NCI-H2196 (cell line): ENCODE measurements around the gene TPX2.

ENCODE experiments used
- DNase-seq: peaks from one replicate; lab custom pipeline; 2025; ENCODE audit not compliant: unreplicated experiment; lab: John Stamatoyannopoulos, UW

Gene TPX2, protein sequence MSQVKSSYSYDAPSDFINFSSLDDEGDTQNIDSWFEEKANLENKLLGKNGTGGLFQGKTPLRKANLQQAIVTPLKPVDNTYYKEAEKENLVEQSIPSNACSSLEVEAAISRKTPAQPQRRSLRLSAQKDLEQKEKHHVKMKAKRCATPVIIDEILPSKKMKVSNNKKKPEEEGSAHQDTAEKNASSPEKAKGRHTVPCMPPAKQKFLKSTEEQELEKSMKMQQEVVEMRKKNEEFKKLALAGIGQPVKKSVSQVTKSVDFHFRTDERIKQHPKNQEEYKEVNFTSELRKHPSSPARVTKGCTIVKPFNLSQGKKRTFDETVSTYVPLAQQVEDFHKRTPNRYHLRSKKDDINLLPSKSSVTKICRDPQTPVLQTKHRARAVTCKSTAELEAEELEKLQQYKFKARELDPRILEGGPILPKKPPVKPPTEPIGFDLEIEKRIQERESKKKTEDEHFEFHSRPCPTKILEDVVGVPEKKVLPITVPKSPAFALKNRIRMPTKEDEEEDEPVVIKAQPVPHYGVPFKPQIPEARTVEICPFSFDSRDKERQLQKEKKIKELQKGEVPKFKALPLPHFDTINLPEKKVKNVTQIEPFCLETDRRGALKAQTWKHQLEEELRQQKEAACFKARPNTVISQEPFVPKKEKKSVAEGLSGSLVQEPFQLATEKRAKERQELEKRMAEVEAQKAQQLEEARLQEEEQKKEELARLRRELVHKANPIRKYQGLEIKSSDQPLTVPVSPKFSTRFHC

DNA sequence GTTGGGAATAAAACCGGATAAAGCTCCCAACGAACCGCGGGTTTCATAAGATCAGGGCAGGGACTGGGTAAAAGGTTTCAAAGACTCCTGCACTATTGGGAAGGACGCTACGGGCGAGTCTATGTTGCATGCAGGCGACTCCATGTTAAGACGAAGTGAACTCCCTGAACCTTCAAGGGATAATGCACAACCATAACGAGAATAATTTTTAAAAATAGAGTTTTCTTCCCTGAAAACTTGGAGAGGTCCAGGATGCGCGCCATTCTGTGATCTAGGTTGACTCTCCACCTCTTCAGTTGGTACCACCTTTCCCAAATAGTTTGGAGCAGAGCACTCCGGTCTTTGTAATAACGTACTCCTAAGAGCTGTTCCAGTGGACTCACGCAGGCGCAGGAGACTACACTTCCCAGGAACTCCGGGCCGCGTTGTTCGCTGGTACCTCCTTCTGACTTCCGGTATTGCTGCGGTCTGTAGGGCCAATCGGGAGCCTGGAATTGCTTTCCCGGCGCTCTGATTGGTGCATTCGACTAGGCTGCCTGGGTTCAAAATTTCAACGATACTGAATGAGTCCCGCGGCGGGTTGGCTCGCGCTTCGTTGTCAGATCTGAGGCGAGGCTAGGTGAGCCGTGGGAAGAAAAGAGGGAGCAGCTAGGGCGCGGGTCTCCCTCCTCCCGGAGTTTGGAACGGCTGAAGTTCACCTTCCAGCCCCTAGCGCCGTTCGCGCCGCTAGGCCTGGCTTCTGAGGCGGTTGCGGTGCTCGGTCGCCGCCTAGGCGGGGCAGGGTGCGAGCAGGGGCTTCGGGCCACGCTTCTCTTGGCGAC is at the start of gene TPX2:
Gene TPX2 (plus strand): TSS at position 562 of the 821 bp plus-strand sequence. CDS start 18,187 bp downstream, outside the sequence.
- peak; percentile 99 for DNase-seq

DNA sequence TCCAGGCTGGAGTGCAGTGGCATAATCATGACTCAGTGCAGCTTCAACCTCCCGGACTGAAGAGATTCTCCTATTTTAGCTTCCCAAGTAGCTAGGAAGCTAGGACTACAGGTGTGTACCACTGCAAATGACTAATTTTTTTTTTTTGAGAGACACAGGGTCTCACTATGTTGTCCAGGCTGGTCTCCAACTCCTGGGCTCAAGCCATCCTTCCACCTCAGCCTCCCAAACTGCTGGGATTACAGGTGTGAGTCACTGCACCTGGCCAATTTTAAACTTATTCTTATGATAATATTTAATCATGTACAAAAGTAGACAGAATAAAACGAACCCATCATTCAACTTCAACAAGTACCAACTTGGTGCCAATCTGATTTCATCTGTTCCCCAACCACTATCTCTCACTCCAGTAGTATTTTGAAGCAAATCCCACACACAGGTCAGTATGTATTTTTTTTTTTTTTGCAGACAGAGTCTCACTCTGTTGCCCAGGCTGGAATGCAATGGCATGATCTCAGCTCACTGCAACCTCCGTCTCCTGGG is 48.9 kb upstream of the TPX2 start:
- no peak for DNase-seq

DNA sequence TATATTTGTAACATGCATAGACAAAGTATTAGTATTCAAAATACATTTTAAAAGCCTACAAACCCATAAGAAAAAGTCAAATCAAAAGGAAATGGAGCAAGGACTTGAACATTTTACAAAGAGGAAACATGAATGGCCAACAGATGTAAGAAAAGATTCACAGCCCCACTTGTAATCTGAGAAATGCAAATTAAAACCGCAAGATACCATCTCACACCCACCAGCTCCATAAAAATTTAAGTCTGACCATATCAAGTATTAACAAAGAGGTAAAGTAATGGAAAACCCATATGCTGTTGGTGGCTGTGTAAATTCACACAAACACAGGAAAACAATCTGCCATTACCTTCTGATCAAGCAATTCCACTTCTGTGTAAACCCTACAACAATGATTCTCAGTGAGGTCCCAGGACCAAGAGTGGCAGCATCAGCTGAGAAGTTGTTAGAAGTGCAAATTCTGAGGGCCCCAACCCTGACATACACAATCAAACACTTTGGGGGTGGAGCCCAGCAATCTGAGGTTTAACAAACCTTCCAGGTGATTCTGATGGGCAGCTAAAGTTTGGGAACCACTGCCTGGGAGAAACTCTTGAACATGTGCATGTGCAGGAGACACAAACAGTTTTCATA is 47.3 kb upstream of the TPX2 start:
- no peak for DNase-seq

DNA sequence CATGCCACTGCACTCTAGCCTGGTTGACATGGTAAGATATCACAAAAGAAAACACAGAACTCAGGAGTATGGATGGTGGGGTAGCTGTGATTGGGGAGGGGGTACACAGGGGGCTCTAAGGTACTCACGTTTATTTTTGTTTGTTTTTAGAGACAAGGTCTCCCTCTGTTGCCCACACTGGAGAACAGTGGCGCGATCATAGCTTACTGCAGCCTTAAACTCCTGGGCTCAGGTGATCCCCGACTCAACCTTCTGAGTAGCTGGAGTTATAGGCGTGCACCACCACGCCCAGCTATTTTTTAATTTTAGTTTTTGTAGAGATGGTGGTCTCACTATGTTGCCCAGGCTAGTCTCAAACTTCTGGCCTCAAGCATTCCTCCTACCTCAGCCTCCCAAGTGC is 45.7 kb upstream of the TPX2 start:
- DNase-seq, result no peak

DNA sequence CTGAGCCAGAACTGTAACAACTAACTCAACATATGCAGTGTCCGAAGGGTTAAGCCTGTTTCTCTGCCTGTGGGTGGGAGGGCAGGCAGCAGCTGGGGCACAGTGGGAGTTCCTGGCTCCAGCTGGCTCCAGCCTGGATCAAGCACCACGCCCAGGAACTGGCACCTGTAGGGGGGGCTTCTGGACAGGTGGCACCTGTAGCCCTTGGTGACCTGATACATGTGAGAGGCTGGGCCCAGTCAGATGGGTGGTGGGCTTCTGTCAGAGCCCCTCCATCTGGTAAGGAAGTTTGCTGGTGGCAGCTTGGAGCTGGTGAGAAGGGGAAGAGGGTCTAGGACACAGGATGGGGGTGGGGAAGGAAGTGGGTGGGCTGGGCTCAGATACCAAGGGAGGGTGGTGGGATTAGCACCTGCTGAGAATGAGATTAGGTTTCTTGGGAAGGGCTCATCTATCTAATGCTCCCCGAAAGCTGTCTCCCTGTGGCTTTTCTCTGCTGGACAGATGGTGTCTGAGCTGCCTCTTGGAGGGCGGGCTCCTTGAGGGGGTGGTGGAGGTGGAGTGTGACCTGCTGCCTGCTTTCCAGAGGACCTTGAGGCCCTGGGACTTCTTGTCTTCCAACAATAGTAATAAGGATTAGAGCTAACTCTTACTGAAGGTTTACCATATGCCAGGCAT is 45.0 kb upstream of the TPX2 start:
- DNase-seq, result peak; percentile 36

DNA sequence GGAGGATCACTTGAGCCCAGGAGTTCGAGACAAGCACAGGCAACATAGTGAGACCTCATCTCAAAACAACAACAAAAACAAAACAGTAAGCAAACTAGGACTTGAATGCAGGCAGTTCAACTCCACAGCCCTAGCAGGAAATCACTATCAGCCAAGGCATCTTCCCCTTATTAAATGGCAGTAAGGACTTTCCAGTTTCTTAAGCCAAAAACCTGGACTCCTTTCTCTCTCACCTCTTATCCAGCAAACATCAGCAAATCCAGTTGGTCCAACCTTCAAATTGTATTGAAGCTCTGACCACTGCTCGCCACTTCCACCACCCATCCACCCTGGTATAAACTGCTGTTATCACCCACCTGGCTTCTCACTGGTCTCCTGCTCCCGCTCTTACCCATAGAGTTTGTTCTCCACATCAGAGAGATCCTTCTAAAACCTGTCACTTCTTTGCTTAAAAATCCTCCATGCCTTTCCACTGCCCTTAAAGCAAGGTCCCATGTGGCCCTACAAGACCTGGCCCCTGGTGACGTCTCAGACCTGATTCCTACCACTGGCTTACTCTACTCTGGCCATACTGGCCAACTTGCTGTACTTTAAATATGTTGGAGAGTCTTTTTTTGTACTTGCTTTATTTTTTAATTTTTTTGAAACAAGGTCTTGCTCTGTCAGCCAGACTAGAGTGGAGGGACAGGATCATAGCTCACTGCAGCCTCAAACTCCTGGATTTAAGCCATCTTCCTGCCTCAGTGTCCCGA is 44.1 kb upstream of the TPX2 start:
- no peak for DNase-seq

DNA sequence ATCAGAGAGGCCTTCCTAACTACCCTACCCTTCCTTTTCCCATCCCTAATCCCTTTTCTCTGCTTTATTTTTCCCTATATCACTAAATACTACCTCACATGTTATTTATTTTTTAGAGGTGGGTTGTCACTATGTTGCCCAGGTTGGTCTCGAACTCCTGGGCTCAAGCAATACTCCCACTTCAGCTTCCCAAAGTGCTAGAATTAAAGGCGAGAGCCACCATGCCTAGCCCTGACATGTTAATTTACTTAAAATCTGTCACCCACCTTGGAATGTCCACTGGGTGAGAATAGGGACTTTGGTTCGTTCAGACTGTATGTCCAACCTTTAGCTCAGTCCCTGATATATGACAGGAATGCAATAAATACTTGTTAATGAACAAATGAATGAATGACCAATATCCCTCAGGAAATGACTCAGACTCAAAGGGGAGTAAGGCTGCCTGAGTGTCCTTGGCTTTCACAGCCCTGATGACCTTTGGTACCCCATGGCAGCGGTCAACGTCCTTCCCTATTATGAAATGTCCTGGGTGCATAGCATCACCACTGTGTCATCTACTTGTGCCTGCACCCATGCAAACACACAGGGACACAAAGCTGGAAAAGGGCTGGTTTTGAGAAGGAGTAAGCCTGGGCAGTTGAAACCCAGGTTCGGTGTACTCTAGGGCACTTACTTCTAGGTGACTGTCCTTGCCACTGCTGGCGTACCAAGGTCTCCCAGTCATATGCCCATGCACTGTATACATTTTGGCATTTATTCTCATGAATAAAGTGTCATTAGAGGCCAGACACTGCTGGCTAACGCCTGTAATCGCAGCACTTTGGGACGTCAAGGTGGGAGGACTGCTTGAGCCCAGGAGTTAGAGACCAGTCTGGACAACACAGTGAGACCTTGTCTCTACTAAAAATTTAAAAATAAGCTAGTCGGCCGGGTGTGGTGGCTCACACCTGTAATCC is 43.0 kb upstream of the TPX2 start:
- DNase-seq, result no peak

DNA sequence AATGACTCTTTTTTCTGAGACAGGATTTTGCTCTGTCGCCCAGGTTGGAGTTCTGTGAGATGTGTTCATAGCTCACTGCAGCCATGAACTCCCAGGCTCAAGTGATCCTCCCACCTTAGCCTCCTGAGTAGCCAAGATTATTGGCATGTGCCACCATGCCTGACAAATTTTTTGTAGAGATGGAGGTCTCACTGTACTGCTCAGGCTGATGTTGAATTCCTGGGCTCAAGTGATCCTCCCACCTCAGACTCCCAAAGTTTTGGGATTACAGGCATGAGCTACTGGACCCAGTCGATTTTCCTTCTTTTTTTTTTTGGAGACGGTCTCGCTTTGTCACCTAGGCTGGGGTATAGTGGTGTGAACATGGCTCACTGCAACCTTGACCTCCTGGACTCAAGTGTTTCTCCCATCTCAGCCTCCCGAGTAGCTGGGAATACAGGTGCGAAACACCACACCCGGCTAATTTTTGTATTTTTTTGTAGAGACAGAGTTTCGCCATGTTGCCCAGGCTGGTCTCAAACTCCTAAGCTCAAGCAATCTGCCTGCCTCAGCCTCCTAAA is 40.8 kb upstream of the TPX2 start:
- DNase-seq, result no peak

DNA sequence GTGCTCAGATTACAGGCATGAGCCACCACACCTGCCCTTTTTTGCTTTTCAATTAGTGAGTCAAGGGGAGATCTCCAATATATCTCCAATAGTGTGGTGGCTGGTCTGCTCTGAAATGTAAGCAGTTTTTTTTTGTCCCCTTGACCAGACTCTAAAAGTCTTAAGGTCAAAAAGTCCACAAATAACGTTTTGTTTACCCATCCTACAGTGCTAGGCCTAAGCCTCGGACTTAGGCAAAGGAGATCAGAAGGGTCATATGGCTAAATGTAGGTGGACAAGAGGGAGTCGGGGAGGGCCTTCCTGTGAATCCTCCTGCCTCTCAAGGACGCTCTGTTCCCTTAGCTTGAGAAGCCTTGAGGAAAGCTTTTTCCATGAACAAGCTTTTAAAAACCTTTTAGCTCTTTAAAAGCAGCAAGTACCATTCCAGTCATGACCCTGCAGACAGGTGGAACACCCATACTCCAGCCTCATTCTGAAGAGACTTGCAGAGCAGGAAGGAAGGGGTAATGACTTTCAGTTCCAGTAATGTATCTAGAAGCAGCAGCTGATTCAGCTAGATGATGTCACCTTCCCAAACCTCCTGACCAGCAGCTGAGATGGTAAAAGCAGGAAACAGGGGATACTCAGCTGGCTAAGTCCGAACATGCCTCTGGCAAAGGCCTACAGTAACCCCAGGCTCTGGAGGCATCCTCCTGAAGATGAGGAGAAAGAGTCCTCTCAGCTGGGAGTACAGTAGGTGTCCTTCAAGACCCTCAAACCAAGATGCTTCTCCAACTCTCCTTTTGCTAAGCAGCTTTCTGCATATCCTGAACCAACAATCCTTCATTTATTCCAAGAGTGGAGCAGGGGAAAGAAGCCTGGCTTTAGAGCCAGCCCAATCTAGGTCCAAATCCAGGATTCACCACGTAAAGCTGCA is 40.0 kb upstream of the TPX2 start:
- peak; percentile 94 for DNase-seq

DNA sequence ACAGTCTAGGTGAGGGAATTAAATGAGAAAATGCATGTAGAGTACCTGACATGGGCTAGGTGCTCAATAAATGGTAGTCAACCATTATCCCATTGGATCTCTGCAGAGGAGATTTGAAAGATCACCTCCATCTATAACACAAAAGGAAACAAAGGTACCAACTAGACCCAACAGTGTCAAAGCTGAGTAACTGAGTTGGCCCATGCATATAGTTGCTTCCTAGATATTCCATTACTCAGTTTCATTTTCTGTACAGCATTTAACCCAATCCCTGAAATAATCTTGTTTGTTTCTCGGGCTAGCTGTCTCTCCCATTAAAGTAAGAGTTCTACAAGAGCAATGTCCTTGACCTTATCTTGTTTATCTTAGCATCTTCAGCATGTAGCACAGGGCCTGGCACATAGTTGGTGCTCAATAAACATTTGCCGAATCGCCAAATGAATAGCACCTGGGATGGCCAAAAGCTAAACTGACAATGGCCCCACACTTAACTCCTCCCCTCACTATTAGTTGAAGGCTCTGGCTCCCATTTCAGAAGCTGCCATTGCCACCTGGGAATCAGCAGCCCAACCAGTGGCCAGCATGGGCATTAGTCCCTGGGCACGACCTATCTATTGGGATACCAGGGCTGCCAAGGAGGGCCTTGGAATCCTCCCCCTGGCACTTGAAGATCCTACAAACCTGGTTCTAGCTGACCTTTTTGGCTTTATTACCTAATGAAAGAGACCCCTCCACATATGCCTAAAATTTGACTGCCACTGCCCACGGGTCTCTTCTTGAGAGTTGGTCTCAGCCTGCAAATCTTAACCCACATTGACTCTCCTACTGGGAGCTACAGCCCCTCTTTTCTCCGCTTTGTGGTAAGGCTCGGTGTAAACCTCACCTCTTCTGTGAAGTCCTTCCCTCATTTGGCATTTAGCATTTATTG is 39.0 kb upstream of the TPX2 start:
- DNase-seq, result no peak

DNA sequence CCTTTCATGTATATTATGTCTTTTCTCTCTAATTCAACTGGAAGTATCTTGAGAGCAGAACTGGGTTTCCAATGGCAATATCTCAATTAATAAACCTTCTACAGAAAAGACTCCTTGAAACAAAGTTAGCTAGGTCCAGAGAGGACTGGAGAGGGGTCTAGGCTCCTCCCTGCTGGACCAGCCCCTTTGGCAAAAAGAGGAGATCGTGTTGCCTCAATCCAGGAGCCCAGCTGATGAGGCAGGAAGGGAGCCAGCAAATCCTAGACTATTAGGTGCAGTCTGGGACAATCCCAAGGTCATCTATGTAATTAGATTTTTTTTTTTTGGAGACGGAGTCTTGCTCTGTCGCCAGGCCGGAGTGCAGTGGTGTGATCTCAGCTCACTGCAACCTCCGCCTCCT is 38.3 kb upstream of the TPX2 start:
- no peak for DNase-seq

DNA sequence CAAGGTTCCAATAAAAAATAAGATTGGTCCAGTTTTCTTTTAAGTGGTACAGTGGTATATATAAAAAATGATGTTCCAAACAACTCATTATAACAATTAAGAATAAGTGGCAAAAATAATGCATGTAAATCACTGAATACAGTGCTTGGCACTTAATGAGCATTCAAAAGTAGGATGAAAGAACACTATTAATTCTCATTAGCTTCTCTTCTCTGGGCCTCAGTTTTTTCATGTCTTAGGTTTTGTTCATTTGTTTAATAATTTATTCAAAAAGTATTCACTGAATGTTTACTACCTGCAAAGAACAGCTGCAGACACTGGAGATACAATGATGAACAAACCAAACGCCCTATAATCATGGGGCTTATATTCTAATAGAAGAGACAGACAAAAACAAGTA is 37.5 kb upstream of the TPX2 start:
- DNase-seq, result no peak

DNA sequence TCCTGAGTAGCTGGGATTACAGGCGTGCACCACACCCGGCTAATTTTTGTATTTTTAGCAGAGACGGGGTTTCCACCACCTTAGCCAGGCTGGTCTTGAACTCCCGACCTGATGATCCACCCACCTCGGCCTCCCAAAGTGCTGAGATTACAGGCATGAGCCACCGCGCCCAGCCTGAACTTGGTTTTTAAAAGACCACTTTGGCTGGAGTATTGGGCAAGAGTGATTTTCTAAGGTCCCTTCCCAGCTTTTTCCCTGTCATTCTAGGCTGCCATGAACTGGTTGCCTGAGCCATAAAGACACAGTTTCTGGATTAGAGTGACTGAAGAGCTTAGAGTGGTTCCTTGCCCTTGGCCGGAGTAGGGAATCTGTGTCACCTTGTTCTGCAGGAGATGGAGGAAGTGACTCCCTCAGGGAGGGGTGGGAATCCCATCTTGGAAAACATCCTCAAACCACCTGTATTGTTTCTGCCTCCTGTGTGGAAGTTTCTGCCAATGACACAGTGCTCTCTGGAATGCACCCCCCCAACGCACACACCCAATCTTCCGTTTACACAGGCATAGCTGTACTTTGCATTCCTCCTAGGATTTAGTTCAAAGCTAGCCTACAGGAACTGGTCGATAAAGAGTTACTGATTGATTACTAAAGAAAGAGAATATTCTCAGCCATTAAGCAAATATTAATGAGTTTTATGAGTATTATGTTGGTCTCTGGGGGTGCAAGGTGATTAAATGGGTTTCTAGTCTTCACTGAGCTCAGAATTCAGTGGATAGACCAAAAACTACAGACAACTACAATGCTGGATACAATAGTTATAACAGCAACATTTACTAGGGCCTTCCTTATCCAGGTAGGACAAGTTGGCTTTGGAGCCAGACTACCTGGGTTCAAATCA is 34.6 kb upstream of the TPX2 start:
- no peak for DNase-seq

DNA sequence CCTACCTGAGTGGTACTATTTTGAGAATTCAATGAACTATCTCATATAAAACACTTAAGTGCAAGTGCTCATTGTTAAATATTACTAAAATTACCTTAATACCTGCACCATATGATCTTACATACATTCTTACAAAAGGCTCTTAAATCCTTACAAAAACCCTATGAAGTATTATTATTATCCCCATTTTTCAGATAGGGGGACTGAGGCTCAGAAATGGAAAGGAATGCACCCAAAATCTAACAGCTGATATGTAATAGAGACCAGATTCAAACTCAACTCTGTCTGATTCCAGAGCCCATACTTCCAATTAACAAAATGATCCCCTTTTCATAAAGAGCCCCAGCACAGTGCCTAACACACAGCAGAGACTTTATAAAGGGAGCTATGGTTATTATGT is 33.9 kb upstream of the TPX2 start:
- DNase-seq, result no peak
